GM10248 (cell line): ENCODE measurements around the gene SPPL2B.

Experiments
- CTCF ChIA-PET: fragments of 300-600 bp; sonication (Branson Sonifier 250); formaldehyde crosslinking; extraction: SDS; loops from one replicate; lab custom pipeline; 2021; ENCODE audit warnings: antibody characterized with exemption; lab: Yijun Ruan, JAX
- POLR2A ChIA-PET: fragments of 350-650 bp; sonication (Branson Sonifier 250); formaldehyde crosslinking; extraction: SDS; loops from one replicate; lab custom pipeline; 2020; ENCODE audit warnings: antibody characterized with exemption; lab: Yijun Ruan, JAX
- DNase-seq: peaks from one replicate; pipeline ENCODE4 v3.0.0; 2012; ENCODE audit errors: extremely low spot score
- CTCF ChIP-seq: IDR thresholded peaks from 2 replicates; pipeline ENCODE4 v1.5.1; 2012; ENCODE audit warnings: mild to moderate bottlenecking, low read depth; ENCODE audit errors: extremely low read depth, missing control alignments, control extremely low read depth

The SPPL2B gene

GRCh38 chr19:2307518-2308012 lies 20.9 kb upstream of the SPPL2B start:
- TF ChIP-seq CTCF: no peak
- POLR2A ChIA-PET: no interaction called here
- CTCF ChIA-PET: interaction anchor here (2.9 kb wide), 1 partner anchor 9 kb away, joined by 17 read pairs; no protein-coding TSS in a partner anchor
- no peak for DNase-seq

- ChIA-PET CTCF (interaction anchor here (1.2 kb wide), 1 partner anchor 19 kb away, joined by 3 read pairs; no protein-coding TSS in a partner anchor), POLR2A (no interaction called here)
- no peak for TF ChIP-seq CTCF
- DNase-seq: no peak
Observed at GRCh38 chr19:2308114-2308556, 20.3 kb upstream of the SPPL2B start, which contains the start of gene LINGO3. Gene LINGO3 (minus strand): TSS chr19:2308154. CDS start chr19:2291776, 16,378 bp downstream.

GRCh38 chr19:2309734-2310362 lies 18.6 kb upstream of the SPPL2B start:
- DNase-seq: no peak
- POLR2A ChIA-PET: no interaction called here
- CTCF ChIA-PET: no interaction called here
- TF ChIP-seq CTCF: no peak

- DNase-seq: no peak
- no peak for TF ChIP-seq CTCF
- CTCF ChIA-PET: interaction anchor here (1.6 kb wide), 1 partner anchor 14 kb away, joined by 4 read pairs; no protein-coding TSS in a partner anchor
- POLR2A ChIA-PET: no interaction called here
Observed at GRCh38 chr19:2311093-2311492, 17.4 kb upstream of the SPPL2B start.

GRCh38 chr19:2312820-2313501 lies 15.5 kb upstream of the SPPL2B start:
- no peak for DNase-seq
- POLR2A ChIA-PET: no interaction called here
- CTCF ChIA-PET: no interaction called here
- no peak for TF ChIP-seq CTCF

DNA sequence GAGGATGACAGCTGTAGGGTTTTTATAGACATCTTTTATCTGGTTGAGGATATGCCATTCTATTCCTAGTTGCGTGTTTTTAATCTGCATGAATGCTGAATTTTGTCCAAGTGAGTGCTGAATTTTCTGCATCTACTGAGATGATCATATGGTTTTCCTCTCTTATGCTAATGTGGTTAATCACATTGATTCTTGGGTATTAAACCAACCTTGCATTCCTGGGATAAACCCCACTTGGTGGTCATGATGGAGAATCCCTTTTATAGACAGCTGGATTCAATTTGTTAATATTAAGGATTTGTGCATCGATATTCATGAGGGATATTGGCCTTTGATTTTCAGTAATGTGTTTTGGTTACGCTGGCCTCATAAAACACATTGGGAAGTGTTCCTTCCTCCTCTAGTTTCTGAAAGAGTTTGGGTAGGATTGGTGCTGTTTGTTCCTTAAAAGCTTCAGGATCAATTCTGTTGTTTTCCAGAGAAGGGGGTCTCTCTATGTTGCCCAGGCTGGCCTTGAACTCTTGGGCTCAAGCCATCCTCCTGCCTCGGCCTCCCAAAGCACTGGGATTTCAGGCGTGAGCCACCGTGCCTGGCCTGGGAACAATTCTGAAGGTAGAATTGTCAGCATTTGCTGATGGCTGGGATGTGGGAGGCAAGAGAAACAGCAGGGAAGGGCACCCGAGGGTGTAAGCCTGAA lies 13.2 kb upstream of the SPPL2B start:
- TF ChIP-seq CTCF: no peak
- ChIA-PET CTCF (interaction anchor here (0.6 to 3.6 kb wide), 12 partner anchors 9 to 164 kb away, joined by 3 to 17 read pairs (median 4); partner anchors contain the start of genes AP3D1 and PLEKHJ1), POLR2A (no interaction called here)
- DNase-seq: no peak
